H9 (cell line): ENCODE data around the gene BSG. TPM values are rescaled to one million over a fixed set of nuclear protein-coding genes. Genes with fewer than 3 reads are reported as not detected.

Experiments used
- DNase-seq: peaks from one replicate; pipeline ENCODE4 v3.0.0-alpha.2; 2017
- H2AFZ ChIP-seq: one replicate; pipeline ENCODE4 v1.6.1; 2013; ENCODE audit warnings: mild to moderate bottlenecking, low read length, control low read depth, moderate library complexity
- H2AK5ac ChIP-seq: 2 replicates; pipeline ENCODE4 v1.6.1; 2013; ENCODE audit warnings: low read length, control low read depth, mixed read lengths; ENCODE audit not compliant: insufficient read length
- H2BK120ac ChIP-seq: one replicate; pipeline ENCODE4 v1.6.1; 2013; ENCODE audit warnings: low read depth, mild to moderate bottlenecking, low read length, control low read depth, inconsistent platforms; ENCODE audit not compliant: poor library complexity, severe bottlenecking
- H2BK12ac ChIP-seq: 2 replicates; pipeline ENCODE4 v1.6.1; 2013; ENCODE audit warnings: low read length, control low read depth, mixed read lengths, low read depth; ENCODE audit not compliant: insufficient read length
- H2BK15ac ChIP-seq: 2 replicates; pipeline ENCODE4 v1.6.1; 2013; ENCODE audit warnings: low read depth, low read length, control low read depth
- H2BK20ac ChIP-seq: one replicate; pipeline ENCODE4 v1.6.1; 2013; ENCODE audit warnings: low read depth, mild to moderate bottlenecking, low read length, control low read depth, inconsistent platforms; ENCODE audit not compliant: poor library complexity, severe bottlenecking
- H2BK5ac ChIP-seq: 2 replicates; pipeline ENCODE4 v1.6.1; 2013; ENCODE audit warnings: low read length, control low read depth, mixed read lengths; ENCODE audit not compliant: insufficient read length
- H3K14ac ChIP-seq: 2 replicates; pipeline ENCODE4 v1.6.1; 2013; ENCODE audit warnings: low read length, control low read depth; ENCODE audit not compliant: insufficient read depth
- H3K18ac ChIP-seq: 2 replicates; pipeline ENCODE4 v1.6.1; 2013; ENCODE audit warnings: low read depth, mild to moderate bottlenecking, mixed read lengths, low read length, control low read depth; ENCODE audit not compliant: insufficient read length
- H3K23ac ChIP-seq: 2 replicates; pipeline ENCODE4 v1.6.1; 2013; ENCODE audit warnings: low read length, control low read depth, mixed read lengths, low read depth; ENCODE audit not compliant: insufficient read length
- H3K23me2 ChIP-seq: 2 replicates; pipeline ENCODE4 v1.6.1; 2013; ENCODE audit warnings: low read depth, mild to moderate bottlenecking, mixed read lengths, low read length, control low read depth; ENCODE audit not compliant: insufficient read length, poor library complexity, severe bottlenecking
- H3K27ac ChIP-seq: 2 replicates; pipeline ENCODE4 v1.5.1; 2013; ENCODE audit warnings: low read length, control low read depth, mixed read lengths, low read depth; ENCODE audit not compliant: insufficient read length
- H3K27me3 ChIP-seq: 2 replicates; pipeline ENCODE4 v1.6.1; 2013; ENCODE audit warnings: low read length, control low read depth, inconsistent platforms; ENCODE audit not compliant: insufficient read depth
- H3K4ac ChIP-seq: 2 replicates; pipeline ENCODE4 v1.6.1; 2013; ENCODE audit warnings: low read depth, mild to moderate bottlenecking, control low read depth, inconsistent platforms, low read length, moderate library complexity
- H3K4me1 ChIP-seq: 2 replicates; pipeline ENCODE4 v1.6.1; 2013; ENCODE audit warnings: low read length, control low read depth, inconsistent platforms; ENCODE audit not compliant: insufficient read depth
- H3K4me2 ChIP-seq: 2 replicates; pipeline ENCODE4 v1.6.1; 2013; ENCODE audit warnings: low read length, control low read depth, mixed read lengths; ENCODE audit not compliant: insufficient read length, insufficient read depth
- H3K56ac ChIP-seq: 2 replicates; pipeline ENCODE4 v1.6.1; 2013; ENCODE audit warnings: low read depth, mild to moderate bottlenecking, mixed read lengths, low read length, control low read depth; ENCODE audit not compliant: insufficient read length
- H3K79me1 ChIP-seq: 2 replicates; pipeline ENCODE4 v1.6.1; 2013; ENCODE audit warnings: low read depth, mild to moderate bottlenecking, moderate library complexity, low read length, control low read depth, inconsistent platforms; ENCODE audit not compliant: insufficient read depth, poor library complexity, severe bottlenecking
- H3K79me2 ChIP-seq: 2 replicates; pipeline ENCODE4 v1.6.1; 2013; ENCODE audit warnings: low read length, control low read depth, inconsistent platforms; ENCODE audit not compliant: insufficient read depth
- H3K9ac ChIP-seq: 2 replicates; pipeline ENCODE4 v1.6.1; 2013; ENCODE audit warnings: low read length, control low read depth, mixed read lengths; ENCODE audit not compliant: insufficient read length; ENCODE audit errors: extremely low read depth
- H3K9me3 ChIP-seq: one replicate; pipeline ENCODE4 v1.6.1; 2013; ENCODE audit warnings: low read depth, low read length, inconsistent platforms; ENCODE audit not compliant: control insufficient read depth
- H3T11ph ChIP-seq: one replicate; pipeline ENCODE4 v1.6.1; 2013; ENCODE audit warnings: mild to moderate bottlenecking, low read length, control low read depth, inconsistent platforms
- H4K20me1 ChIP-seq: one replicate; pipeline ENCODE4 v1.6.1; 2013; ENCODE audit not compliant: control insufficient read depth, insufficient read length, insufficient read depth
- H4K5ac ChIP-seq: 2 replicates; pipeline ENCODE4 v1.6.1; 2013; ENCODE audit warnings: low read depth, mild to moderate bottlenecking, mixed read lengths, low read length, control low read depth; ENCODE audit not compliant: insufficient read length
- H4K8ac ChIP-seq: replicated peaks from 2 replicates; pipeline ENCODE4 v1.6.1; 2013; ENCODE audit warnings: low read length, control low read depth, mixed read lengths, low read depth; ENCODE audit not compliant: insufficient read length
- H4K91ac ChIP-seq: 2 replicates; pipeline ENCODE4 v1.6.1; 2013; ENCODE audit warnings: low read depth, mild to moderate bottlenecking, moderate library complexity, mixed read lengths, low read length, control low read depth; ENCODE audit not compliant: insufficient read length
- H3K27ac Mint-ChIP-seq, 3 experiments: 2 replicates in 2 of 3; 3 replicates in 1 of 3; pipeline ENCODE4 v1.8.0; 2020 to 2021; ENCODE audit warnings: mixed read lengths in 3 of 3, mild to moderate bottlenecking in 1 of 3, moderate library complexity in 1 of 3
- H3K27me3 Mint-ChIP-seq: 2 replicates; pipeline ENCODE4 v1.8.0; 2021; ENCODE audit warnings: low read depth, mild to moderate bottlenecking, moderate library complexity, mixed read lengths
- H3K36me3 Mint-ChIP-seq, 3 experiments: 2 replicates in 2 of 3; 3 replicates in 1 of 3; pipeline ENCODE4 v1.8.0; 2020 to 2021; ENCODE audit warnings: low read depth in 3 of 3, mixed read lengths in 3 of 3; ENCODE audit not compliant: insufficient read depth in 1 of 3
- H3K4me1 Mint-ChIP-seq, 2 experiments: 2 replicates each; pipeline ENCODE4 v1.8.0; 2020; ENCODE audit warnings: mixed read lengths in 2 of 2
- H3K4me3 Mint-ChIP-seq, 2 experiments: 2 replicates in 1 of 2; 3 replicates in 1 of 2; pipeline ENCODE4 v1.8.0; 2020 to 2021; ENCODE audit warnings: mild to moderate bottlenecking in 2 of 2, mixed read lengths in 2 of 2, moderate library complexity in 1 of 2
- H3K9me3 Mint-ChIP-seq, 2 experiments: 2 replicates in 1 of 2; 3 replicates in 1 of 2; pipeline ENCODE4 v1.8.0; 2020; ENCODE audit warnings: mild to moderate bottlenecking in 2 of 2, mixed read lengths in 2 of 2, moderate library complexity in 1 of 2
- WGBS: extraction: QIAGEN DNeasy Blood & Tissue Kit; methylation state at CpG from one replicate; pipeline ENCODE4 v1.1.7; 2013; ENCODE audit warnings: missing lambda C conversion rate, low lambda C conversion rate, mixed read lengths; ENCODE audit not compliant: insufficient read length; ENCODE audit errors: extremely low coverage; 5-methylcytosine and 5-hydroxymethylcytosine counted together
- total RNA-seq: library from RNA; stranded (reverse); gene quantifications from 2 replicates; pipeline ENCODE4 v1.2.1, GENCODE V29; 2021
- TF ChIP-seq, protein P1 (sequence below): fragments of 200-600 bp; sonication (generic); conservative IDR thresholded peaks from 3 replicates; pipeline ENCODE4 v1.8.0; 2021; ENCODE audit warnings: antibody characterized with exemption, mild to moderate bottlenecking

Gene BSG
- total RNA-seq, 1 experiment from 2014 or later, result 715 TPM

- Histone ChIP-seq H3K4me2 (no peak overlapping the region), H3K9ac (no peak overlapping the region), H4K8ac (no peak overlapping the region), H2AFZ (no peak overlapping the region), H4K91ac (no peak overlapping the region), H3K27me3 (no peaks in the 10 kb centered on the region), H3K56ac (no peak overlapping the region), H3K79me1 (no peaks in the 10 kb centered on the region), H2BK15ac (no peak overlapping the region), H3K27ac (no peak overlapping the region), H3K9me3 (no peaks in the 10 kb centered on the region), H2AK5ac (no peak overlapping the region), H3K18ac (no peak overlapping the region), H3T11ph (no peak overlapping the region), H3K23ac (no peak overlapping the region), H4K5ac (no peak overlapping the region), H2BK20ac (no peak overlapping the region), H3K4me1 (no peaks in the 10 kb centered on the region), H3K79me2 (no peaks in the 10 kb centered on the region), H3K14ac (no peak overlapping the region), H2BK12ac (no peak overlapping the region), H3K23me2 (no peaks in the 10 kb centered on the region), H2BK5ac (no peak overlapping the region), H4K20me1 (no peaks in the 10 kb centered on the region), H3K4ac (no peak overlapping the region), H2BK120ac (no peak overlapping the region)
- peaks cover 29 to 59% (median 56%) of the 10 kb centered on the region in 3 experiments for H3K36me3 Mint-ChIP-seq
- TF ChIP-seq, protein P1, sequence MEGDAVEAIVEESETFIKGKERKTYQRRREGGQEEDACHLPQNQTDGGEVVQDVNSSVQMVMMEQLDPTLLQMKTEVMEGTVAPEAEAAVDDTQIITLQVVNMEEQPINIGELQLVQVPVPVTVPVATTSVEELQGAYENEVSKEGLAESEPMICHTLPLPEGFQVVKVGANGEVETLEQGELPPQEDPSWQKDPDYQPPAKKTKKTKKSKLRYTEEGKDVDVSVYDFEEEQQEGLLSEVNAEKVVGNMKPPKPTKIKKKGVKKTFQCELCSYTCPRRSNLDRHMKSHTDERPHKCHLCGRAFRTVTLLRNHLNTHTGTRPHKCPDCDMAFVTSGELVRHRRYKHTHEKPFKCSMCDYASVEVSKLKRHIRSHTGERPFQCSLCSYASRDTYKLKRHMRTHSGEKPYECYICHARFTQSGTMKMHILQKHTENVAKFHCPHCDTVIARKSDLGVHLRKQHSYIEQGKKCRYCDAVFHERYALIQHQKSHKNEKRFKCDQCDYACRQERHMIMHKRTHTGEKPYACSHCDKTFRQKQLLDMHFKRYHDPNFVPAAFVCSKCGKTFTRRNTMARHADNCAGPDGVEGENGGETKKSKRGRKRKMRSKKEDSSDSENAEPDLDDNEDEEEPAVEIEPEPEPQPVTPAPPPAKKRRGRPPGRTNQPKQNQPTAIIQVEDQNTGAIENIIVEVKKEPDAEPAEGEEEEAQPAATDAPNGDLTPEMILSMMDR, result no peak
- peaks cover 3 to 4% of the 10 kb centered on the region in 2 experiments; a peak in 1 of 4 replicates for H3K4me1 Mint-ChIP-seq
- no peaks in the 10 kb centered on the region for H3K9me3 Mint-ChIP-seq
- no peak overlapping the region for H3K4me3 Mint-ChIP-seq
- no peak overlapping the region for H3K27ac Mint-ChIP-seq
- no CpG with 5 or more reads among the region's 33 CpGs for WGBS
- H3K27me3 Mint-ChIP-seq, result no peaks in the 10 kb centered on the region
- no peak for DNase-seq
These were observed 43.2 kb downstream of the BSG start for GRCh38 chr19:615619-616018.
